ENCODE measurements around the gene MTR. TPM values are rescaled to one million over a fixed set of nuclear protein-coding genes. Genes with fewer than 3 reads are reported as not detected.

Gene MTR
- total RNA-seq, 1 experiment from 2014 or later = 24.6 TPM

- TF ChIP-seq, protein P1, sequence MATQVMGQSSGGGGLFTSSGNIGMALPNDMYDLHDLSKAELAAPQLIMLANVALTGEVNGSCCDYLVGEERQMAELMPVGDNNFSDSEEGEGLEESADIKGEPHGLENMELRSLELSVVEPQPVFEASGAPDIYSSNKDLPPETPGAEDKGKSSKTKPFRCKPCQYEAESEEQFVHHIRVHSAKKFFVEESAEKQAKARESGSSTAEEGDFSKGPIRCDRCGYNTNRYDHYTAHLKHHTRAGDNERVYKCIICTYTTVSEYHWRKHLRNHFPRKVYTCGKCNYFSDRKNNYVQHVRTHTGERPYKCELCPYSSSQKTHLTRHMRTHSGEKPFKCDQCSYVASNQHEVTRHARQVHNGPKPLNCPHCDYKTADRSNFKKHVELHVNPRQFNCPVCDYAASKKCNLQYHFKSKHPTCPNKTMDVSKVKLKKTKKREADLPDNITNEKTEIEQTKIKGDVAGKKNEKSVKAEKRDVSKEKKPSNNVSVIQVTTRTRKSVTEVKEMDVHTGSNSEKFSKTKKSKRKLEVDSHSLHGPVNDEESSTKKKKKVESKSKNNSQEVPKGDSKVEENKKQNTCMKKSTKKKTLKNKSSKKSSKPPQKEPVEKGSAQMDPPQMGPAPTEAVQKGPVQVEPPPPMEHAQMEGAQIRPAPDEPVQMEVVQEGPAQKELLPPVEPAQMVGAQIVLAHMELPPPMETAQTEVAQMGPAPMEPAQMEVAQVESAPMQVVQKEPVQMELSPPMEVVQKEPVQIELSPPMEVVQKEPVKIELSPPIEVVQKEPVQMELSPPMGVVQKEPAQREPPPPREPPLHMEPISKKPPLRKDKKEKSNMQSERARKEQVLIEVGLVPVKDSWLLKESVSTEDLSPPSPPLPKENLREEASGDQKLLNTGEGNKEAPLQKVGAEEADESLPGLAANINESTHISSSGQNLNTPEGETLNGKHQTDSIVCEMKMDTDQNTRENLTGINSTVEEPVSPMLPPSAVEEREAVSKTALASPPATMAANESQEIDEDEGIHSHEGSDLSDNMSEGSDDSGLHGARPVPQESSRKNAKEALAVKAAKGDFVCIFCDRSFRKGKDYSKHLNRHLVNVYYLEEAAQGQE (IDR thresholded peaks at IDR 0.05; ENCODE audit: low read depth) = no peak
- no peak for TF ChIP-seq CEBPB (IDR thresholded peaks at IDR 0.05; ENCODE audit: low read depth)
- TF ChIP-seq CBX3 (IDR thresholded peaks at IDR 0.05; ENCODE audit: low read depth) = no peak
- no peak for TF ChIP-seq ZFX (IDR thresholded peaks at IDR 0.05)
- TF ChIP-seq, protein P2, sequence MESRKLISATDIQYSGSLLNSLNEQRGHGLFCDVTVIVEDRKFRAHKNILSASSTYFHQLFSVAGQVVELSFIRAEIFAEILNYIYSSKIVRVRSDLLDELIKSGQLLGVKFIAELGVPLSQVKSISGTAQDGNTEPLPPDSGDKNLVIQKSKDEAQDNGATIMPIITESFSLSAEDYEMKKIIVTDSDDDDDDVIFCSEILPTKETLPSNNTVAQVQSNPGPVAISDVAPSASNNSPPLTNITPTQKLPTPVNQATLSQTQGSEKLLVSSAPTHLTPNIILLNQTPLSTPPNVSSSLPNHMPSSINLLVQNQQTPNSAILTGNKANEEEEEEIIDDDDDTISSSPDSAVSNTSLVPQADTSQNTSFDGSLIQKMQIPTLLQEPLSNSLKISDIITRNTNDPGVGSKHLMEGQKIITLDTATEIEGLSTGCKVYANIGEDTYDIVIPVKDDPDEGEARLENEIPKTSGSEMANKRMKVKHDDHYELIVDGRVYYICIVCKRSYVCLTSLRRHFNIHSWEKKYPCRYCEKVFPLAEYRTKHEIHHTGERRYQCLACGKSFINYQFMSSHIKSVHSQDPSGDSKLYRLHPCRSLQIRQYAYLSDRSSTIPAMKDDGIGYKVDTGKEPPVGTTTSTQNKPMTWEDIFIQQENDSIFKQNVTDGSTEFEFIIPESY (IDR thresholded peaks at IDR 0.05; ENCODE audit: extremely low read depth, insufficient replicate concordance, low read length) = no peak
- no peak for TF ChIP-seq FOSL1 (IDR thresholded peaks at IDR 0.05; ENCODE audit: low read depth)
- no peak for TF ChIP-seq SRF (IDR thresholded peaks at IDR 0.05; ENCODE audit: low read depth)
- TF ChIP-seq JUND (IDR thresholded peaks at IDR 0.05) = no peak
- no peak for TF ChIP-seq ELF1 (IDR thresholded peaks at IDR 0.05; ENCODE audit: borderline replicate concordance, low read depth)
- CTCF ChIA-PET = no interaction called here
- DNase-seq (ENCODE audit: low read depth, low spot score) = no peak
- POLR2A ChIA-PET = no interaction called here
- no peaks in the 10 kb centered on the region for H3K4me1 ChIP-seq (ENCODE audit: control insufficient read depth in 1 of 2, insufficient read depth in 2 of 2, low read length in 2 of 2)
- H3K9me3 ChIP-seq (ENCODE audit: control insufficient read depth in 1 of 2, insufficient read depth in 1 of 2, low read depth in 1 of 2, low read length in 2 of 2) = no peaks in the 10 kb centered on the region
- intact Hi-C loops (cut with micrococcal nuclease) = no loop called here
- no peak overlapping the region for H3K9ac ChIP-seq (ENCODE audit: low read length)
- H3K4me3 ChIP-seq (replicated peaks in 1 of 2; ENCODE audit: low read depth in 1 of 2, low read length in 2 of 2) = no peak overlapping the region
- H3K36me3 ChIP-seq (ENCODE audit: control insufficient read depth in 1 of 2, insufficient read depth in 2 of 2, low read length in 2 of 2) = peaks cover 5 to 6% of the 10 kb centered on the region in 2 experiments; a peak in 2 of 4 replicates
- no peaks in the 10 kb centered on the region for H3K79me2 ChIP-seq (ENCODE audit: insufficient read depth, low read length)
- RAD21 ChIA-PET (ENCODE audit: low non-redundant PET in 1 of 2, low total read pairs in 2 of 2, uncharacterized antibody in 2 of 2, unreplicated experiment in 2 of 2) = no interaction called here
- H3K4me2 ChIP-seq (ENCODE audit: low read length) = no peak overlapping the region
- no peaks in the 10 kb centered on the region for H3K9me2 ChIP-seq (ENCODE audit: insufficient read depth)
- no TSS peak for BruUV-seq (replicated peaks)
- no peak overlapping the region for H2AFZ ChIP-seq (ENCODE audit: low read depth, low read length, poor library complexity, severe bottlenecking)
- no peak overlapping the region for H3K27ac ChIP-seq (ENCODE audit: low read depth, low read length)
- H4K20me1 ChIP-seq (ENCODE audit: insufficient read depth) = no peaks in the 10 kb centered on the region
- no peaks in the 10 kb centered on the region for H3K27me3 ChIP-seq (ENCODE audit: insufficient read depth, low read length)
- ATAC-seq = no peak
Observed at GRCh38 chr1:236895665-236896387, 100.7 kb downstream of the MTR start.

Measured in HCT116 (cell line).